ENCODE measurements around the gene C1QB.

C1QB gene

DNA sequence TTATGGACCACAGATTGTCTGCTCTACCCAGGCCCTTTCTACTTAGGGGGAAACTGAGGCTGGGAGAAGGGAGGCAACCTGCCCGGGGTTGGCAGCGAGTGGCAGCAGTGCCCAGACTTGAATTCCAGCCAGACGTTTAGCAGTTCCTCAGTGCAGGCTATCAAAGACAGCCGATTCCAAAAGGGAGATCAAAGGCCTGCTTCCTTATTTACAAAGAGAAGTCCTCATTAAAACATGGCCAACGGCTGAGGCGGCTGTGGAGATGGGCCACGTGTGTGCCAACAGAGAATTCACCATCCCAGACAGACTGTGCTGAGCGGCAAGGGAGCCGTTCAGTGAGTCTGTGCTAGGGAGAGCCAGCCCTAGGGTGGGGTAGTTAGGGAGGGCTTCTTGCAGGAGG lies 27.7 kb downstream of the C1QB start:
- Histone ChIP-seq H3K27ac (ENCODE audit: low read depth, low read length) (no peak overlapping the region), H3K4me3 (ENCODE audit: low read depth, low read length) (no peak overlapping the region), H3K36me3 (ENCODE audit: control insufficient read depth, insufficient read depth, low read length) (no peaks in the 10 kb centered on the region), H3K4me1 (ENCODE audit: control insufficient read depth, insufficient read depth, low read length) (no peaks in the 10 kb centered on the region), H3K9ac (ENCODE audit: low read depth, low read length) (no peak overlapping the region), H3K27me3 (ENCODE audit: control insufficient read depth, insufficient read depth, low read length) (no peaks in the 10 kb centered on the region), H3K9me3 (ENCODE audit: control insufficient read depth, insufficient read depth, low read length) (no peaks in the 10 kb centered on the region)

DNA sequence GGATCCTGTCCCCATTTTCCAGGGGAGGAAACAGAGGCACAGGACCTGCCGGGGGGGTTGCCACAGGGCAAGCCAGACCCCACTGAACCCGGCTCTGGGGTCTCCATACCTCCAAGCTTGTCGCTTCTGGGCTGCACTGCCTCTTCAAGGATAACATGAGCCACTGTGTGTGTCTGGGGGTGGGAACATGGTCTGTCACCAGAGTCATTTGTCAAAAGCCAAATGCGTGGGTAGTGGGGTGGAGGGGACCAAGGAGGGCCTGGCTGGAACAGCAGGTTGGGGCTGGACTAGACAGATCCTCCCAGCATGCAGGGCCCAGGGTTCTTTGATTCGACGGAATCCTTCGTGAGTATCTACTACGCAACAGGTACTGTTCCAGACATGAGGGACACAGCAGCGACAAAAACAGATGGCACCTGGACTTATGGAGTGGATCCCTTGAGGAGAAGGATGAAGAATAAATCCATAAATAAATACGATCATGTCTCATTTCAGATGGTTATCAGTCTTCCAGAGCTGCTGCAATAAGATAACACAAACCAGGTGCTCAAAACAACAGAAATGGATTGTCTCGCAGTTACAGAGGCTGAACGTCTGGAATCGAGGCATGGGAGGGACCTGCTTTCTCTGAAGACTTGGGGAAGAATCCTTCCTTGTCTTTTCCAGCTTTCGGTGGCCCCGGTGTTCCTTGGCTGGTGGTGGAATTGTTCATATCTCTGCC lies 28.7 kb downstream of the C1QB start:
- H3K4me3 ChIP-seq (ENCODE audit: low read depth, low read length): no peak overlapping the region
- H3K27me3 ChIP-seq (ENCODE audit: control insufficient read depth, insufficient read depth, low read length): no peaks in the 10 kb centered on the region
- no peak overlapping the region for H3K27ac ChIP-seq (ENCODE audit: low read depth, low read length)
- H3K9me3 ChIP-seq (ENCODE audit: control insufficient read depth, insufficient read depth, low read length): no peaks in the 10 kb centered on the region
- no peaks in the 10 kb centered on the region for H3K4me1 ChIP-seq (ENCODE audit: control insufficient read depth, insufficient read depth, low read length)
- no peak overlapping the region for H3K9ac ChIP-seq (ENCODE audit: low read depth, low read length)
- no peaks in the 10 kb centered on the region for H3K36me3 ChIP-seq (ENCODE audit: control insufficient read depth, insufficient read depth, low read length)

DNA sequence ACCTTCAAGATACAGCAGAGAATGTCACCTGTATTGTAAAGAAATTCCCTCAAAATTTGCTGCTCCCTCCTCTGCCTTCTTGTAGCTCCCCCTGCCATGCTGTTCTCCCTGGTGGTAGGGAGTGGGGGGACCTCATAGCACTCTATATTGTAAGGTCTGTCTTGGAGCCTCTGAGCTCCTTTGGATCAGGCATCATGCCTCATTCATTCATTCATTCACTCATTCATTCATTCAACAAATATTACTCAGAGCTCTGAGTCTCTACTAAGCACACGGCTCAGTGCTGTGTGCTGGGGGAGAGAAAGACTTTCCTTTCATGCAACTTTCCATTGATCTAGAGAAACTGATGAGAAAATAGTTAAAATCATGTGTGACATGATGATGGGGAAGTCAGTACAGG lies 30.5 kb downstream of the C1QB start:
- Histone ChIP-seq H3K9ac (ENCODE audit: low read depth, low read length) (no peak overlapping the region), H3K4me3 (ENCODE audit: low read depth, low read length) (no peak overlapping the region), H3K36me3 (ENCODE audit: control insufficient read depth, insufficient read depth, low read length) (no peaks in the 10 kb centered on the region), H3K27me3 (ENCODE audit: control insufficient read depth, insufficient read depth, low read length) (no peaks in the 10 kb centered on the region), H3K4me1 (ENCODE audit: control insufficient read depth, insufficient read depth, low read length) (no peaks in the 10 kb centered on the region), H3K27ac (ENCODE audit: low read depth, low read length) (no peak overlapping the region), H3K9me3 (ENCODE audit: control insufficient read depth, insufficient read depth, low read length) (no peaks in the 10 kb centered on the region)

DNA sequence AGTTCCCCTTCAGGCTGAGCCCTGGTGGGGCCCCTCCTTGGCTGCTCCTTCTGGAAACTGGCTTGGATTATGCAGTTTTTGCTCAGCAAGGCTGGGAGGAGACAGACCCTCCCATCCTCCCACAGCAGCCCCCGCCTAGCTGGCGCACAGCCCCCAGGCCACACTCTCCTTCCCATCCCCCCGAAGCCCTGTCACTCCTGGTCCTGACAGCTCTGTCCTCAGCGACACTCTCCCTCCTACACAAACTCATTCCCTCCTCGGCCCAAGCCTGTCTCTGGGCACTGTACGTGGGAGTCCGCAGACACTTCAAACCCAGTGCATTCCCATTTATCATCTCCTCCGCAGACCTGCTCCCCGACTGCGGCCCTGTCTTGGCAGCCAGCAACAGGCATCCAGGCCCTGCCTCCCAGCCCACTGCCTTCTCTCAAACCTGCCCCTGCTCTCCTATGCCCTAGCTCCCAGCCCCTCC lies 32.6 kb downstream of the C1QB start:
- Histone ChIP-seq H3K36me3 (ENCODE audit: control insufficient read depth, insufficient read depth, low read length) (no peaks in the 10 kb centered on the region), H3K9ac (ENCODE audit: low read depth, low read length) (no peak overlapping the region), H3K27me3 (ENCODE audit: control insufficient read depth, insufficient read depth, low read length) (no peaks in the 10 kb centered on the region), H3K4me3 (ENCODE audit: low read depth, low read length) (no peak overlapping the region), H3K9me3 (ENCODE audit: control insufficient read depth, insufficient read depth, low read length) (no peaks in the 10 kb centered on the region), H3K4me1 (ENCODE audit: control insufficient read depth, insufficient read depth, low read length) (no peaks in the 10 kb centered on the region), H3K27ac (ENCODE audit: low read depth, low read length) (no peak overlapping the region)

DNA sequence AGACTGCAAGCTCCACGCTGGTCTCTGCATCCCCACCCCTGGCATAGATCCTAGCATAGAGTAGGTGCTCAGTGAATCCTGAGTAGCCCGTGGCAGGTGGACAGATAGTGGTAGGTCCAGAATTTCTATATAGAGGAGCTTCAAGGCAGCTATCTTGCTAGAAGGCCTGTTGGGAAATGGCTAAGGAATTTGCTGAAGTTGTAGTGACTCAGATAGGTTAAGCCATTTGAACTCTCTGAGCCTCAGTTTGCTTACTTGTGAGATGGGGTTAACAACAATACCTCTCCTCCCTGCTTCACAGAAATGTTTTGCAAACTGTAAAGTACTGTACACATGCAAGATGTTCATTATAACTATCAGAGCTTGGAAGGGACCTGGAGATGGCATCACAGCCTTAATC lies 34.2 kb downstream of the C1QB start:
- no peaks in the 10 kb centered on the region for H3K4me1 ChIP-seq (ENCODE audit: control insufficient read depth, insufficient read depth, low read length)
- no peaks in the 10 kb centered on the region for H3K27me3 ChIP-seq (ENCODE audit: control insufficient read depth, insufficient read depth, low read length)
- no peaks in the 10 kb centered on the region for H3K36me3 ChIP-seq (ENCODE audit: control insufficient read depth, insufficient read depth, low read length)
- H3K9me3 ChIP-seq (ENCODE audit: control insufficient read depth, insufficient read depth, low read length): no peaks in the 10 kb centered on the region
- no peak overlapping the region for H3K9ac ChIP-seq (ENCODE audit: low read depth, low read length)
- no peak overlapping the region for H3K4me3 ChIP-seq (ENCODE audit: low read depth, low read length)
- no peak overlapping the region for H3K27ac ChIP-seq (ENCODE audit: low read depth, low read length)

DNA sequence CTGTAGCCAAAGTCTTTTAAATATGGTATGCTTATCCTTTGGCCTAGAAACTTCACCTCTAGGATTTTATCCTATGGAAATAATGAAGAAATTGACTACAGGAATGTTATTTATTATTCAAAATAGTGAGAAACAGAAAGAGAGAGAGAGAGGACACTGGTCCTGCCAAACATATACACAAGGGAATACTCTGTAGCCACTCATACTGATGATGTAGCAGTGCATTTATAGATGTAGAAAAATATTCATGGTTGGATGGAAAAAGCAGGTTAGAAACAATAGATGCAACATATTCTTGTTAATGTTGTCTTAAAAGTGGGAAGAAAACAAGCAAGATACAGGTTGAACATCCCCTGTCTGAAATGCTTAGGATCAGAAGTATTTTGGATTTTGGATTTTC lies 35.4 kb downstream of the C1QB start:
- Histone ChIP-seq H3K27ac (ENCODE audit: low read depth, low read length) (no peak overlapping the region), H3K4me3 (ENCODE audit: low read depth, low read length) (no peak overlapping the region), H3K36me3 (ENCODE audit: control insufficient read depth, insufficient read depth, low read length) (no peaks in the 10 kb centered on the region), H3K4me1 (ENCODE audit: control insufficient read depth, insufficient read depth, low read length) (no peaks in the 10 kb centered on the region), H3K9ac (ENCODE audit: low read depth, low read length) (no peak overlapping the region), H3K9me3 (ENCODE audit: control insufficient read depth, insufficient read depth, low read length) (no peaks in the 10 kb centered on the region), H3K27me3 (ENCODE audit: control insufficient read depth, insufficient read depth, low read length) (no peaks in the 10 kb centered on the region)

DNA sequence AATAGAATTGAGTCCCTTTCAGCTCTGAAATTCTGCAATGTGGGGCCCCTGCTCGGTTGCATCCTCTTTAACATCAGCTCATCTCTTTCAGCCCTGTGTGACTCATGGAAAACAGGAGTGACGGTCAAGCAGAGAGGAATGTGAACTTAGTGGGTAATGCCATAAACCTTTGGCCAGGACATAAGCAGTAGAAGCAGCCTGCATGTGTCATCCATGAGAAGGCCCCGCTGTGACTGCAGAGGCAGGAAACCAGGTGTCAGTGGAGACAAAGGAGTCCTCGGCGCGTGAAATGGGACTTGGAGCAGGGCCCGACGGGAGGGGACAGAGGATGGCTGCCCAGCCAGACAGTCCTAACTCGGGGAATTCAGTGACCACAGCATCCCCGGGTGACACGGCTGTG lies 36.5 kb downstream of the C1QB start:
- no peak overlapping the region for H3K9ac ChIP-seq (ENCODE audit: low read depth, low read length)
- peak overlapping the region; percentile 33 for H3K27ac ChIP-seq (ENCODE audit: low read depth, low read length)
- H3K27me3 ChIP-seq (ENCODE audit: control insufficient read depth, insufficient read depth, low read length): no peaks in the 10 kb centered on the region

DNA sequence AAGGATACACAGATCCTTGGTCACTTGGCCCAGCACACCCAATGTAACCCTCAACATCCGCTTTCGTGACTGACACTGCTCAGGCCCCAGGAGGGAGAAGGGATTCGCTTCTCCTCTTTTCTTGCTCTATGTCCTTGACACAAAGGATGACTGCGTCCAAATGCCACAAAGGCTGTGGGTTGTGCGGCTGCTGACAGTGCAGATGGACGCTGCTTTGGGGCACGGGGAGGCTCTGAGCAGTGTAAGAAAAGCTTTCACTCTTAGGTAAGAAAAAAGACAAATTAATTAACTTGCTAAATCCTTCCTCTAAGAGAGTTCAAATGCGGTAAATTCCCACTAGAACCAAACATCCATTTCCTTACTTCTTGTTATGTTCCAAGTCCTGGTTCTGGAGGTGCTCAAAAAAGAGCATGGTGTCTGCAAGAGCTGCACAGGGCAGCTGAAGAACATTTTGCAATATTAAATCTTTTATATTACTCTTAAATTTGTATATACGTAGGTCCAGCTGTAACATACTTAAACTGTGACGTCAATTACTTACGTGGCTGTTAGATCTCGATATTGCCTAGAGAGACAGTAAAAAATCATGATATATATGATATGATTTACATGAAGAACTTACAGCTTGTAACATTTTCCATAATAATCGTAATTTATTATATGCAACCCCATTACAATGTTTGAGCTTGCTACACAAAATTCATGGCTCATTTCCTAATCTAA lies 38.2 kb downstream of the C1QB start:
- H3K4me3 ChIP-seq (ENCODE audit: low read depth, low read length): no peak overlapping the region
- no peaks in the 10 kb centered on the region for H3K9me3 ChIP-seq (ENCODE audit: control insufficient read depth, insufficient read depth, low read length)
- no peak overlapping the region for H3K9ac ChIP-seq (ENCODE audit: low read depth, low read length)
- no peak overlapping the region for H3K27ac ChIP-seq (ENCODE audit: low read depth, low read length)
- H3K36me3 ChIP-seq (ENCODE audit: control insufficient read depth, insufficient read depth, low read length): no peaks in the 10 kb centered on the region
- H3K4me1 ChIP-seq (ENCODE audit: control insufficient read depth, insufficient read depth, low read length): no peaks in the 10 kb centered on the region
- H3K27me3 ChIP-seq (ENCODE audit: control insufficient read depth, insufficient read depth, low read length): no peaks in the 10 kb centered on the region

More for the DNA sequence above, 36.5 kb downstream of the C1QB start:
- H3K9me3 ChIP-seq (ENCODE audit: control insufficient read depth, insufficient read depth, low read length): no peaks in the 10 kb centered on the region
- no peaks in the 10 kb centered on the region for H3K36me3 ChIP-seq (ENCODE audit: control insufficient read depth, insufficient read depth, low read length)
- no peak overlapping the region for H3K4me3 ChIP-seq (ENCODE audit: low read depth, low read length)
- no peaks in the 10 kb centered on the region for H3K4me1 ChIP-seq (ENCODE audit: control insufficient read depth, insufficient read depth, low read length)

DNA sequence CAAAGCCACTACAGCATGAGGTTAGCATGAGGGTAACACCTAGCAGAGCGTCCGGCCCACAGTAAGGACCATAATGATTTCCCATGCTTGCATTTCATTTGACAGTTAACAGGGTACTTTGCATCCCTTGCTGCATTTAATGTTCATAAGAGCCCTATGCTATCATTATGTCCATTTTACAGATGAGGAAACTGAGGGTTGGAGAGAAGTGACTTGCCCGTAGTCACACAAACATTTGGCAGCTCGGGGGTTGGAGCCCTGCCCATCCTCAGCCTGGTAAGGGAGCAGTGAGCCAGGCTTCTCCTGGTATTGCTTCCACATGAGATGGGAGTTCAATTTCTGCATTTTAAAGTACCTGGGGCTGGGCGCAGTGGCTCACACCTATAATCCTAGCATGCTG lies 41.1 kb downstream of the C1QB start:
- H3K9me3 ChIP-seq (ENCODE audit: control insufficient read depth, insufficient read depth, low read length): no peaks in the 10 kb centered on the region
- no peak overlapping the region for H3K9ac ChIP-seq (ENCODE audit: low read depth, low read length)
- H3K4me1 ChIP-seq (ENCODE audit: control insufficient read depth, insufficient read depth, low read length): no peaks in the 10 kb centered on the region
- H3K4me3 ChIP-seq (ENCODE audit: low read depth, low read length): no peak overlapping the region
- no peaks in the 10 kb centered on the region for H3K36me3 ChIP-seq (ENCODE audit: control insufficient read depth, insufficient read depth, low read length)
- no peak overlapping the region for H3K27ac ChIP-seq (ENCODE audit: low read depth, low read length)
- no peaks in the 10 kb centered on the region for H3K27me3 ChIP-seq (ENCODE audit: control insufficient read depth, insufficient read depth, low read length)

DNA sequence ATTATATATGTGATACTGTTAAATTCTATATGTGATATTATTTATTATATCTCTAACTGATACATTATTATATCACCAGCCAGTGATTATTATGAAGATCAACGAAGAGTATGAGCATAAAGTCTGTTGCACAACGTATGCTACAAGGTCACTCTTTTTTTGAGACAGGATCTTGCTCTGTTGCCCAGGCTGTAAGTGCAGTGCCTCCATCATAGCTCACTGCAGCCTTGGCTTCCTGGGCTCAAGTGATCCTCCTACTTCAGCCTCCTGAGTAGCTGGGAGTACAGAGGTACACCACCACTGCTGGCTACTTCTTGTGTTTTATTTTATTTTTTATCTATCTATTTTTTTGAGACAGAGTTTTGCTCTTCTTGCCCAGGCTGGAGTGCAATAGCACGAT lies 43.6 kb downstream of the C1QB start:
- no peak overlapping the region for H3K4me3 ChIP-seq (ENCODE audit: low read depth, low read length)
- no peaks in the 10 kb centered on the region for H3K27me3 ChIP-seq (ENCODE audit: control insufficient read depth, insufficient read depth, low read length)
- H3K36me3 ChIP-seq (ENCODE audit: control insufficient read depth, insufficient read depth, low read length): no peaks in the 10 kb centered on the region
- no peak overlapping the region for H3K27ac ChIP-seq (ENCODE audit: low read depth, low read length)
- no peak overlapping the region for H3K9ac ChIP-seq (ENCODE audit: low read depth, low read length)
- H3K4me1 ChIP-seq (ENCODE audit: control insufficient read depth, insufficient read depth, low read length): no peaks in the 10 kb centered on the region
- no peaks in the 10 kb centered on the region for H3K9me3 ChIP-seq (ENCODE audit: control insufficient read depth, insufficient read depth, low read length)

DNA sequence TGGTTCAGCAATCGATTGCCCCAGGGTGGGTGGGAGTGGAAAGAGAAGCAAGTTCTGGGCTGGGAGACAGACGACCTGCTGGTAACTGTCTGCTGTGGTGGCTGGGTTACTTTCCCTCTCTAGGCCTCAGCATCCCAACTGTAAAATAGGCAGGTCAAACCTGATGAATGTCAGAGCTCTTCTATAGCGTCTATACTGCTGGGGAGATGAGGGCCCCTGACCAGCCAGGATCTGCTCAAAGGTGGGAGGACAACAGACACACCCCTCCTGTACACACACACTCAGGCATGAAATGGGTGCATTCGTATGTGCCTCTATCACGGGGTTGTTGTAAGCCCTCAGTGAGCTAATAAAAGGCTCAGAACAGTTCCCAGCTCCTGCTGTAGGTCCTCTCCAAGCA lies 44.9 kb downstream of the C1QB start:
- no peaks in the 10 kb centered on the region for H3K9me3 ChIP-seq (ENCODE audit: control insufficient read depth, insufficient read depth, low read length)
- no peaks in the 10 kb centered on the region for H3K27me3 ChIP-seq (ENCODE audit: control insufficient read depth, insufficient read depth, low read length)
- no peaks in the 10 kb centered on the region for H3K36me3 ChIP-seq (ENCODE audit: control insufficient read depth, insufficient read depth, low read length)
- H3K9ac ChIP-seq (ENCODE audit: low read depth, low read length): no peak overlapping the region
- no peaks in the 10 kb centered on the region for H3K4me1 ChIP-seq (ENCODE audit: control insufficient read depth, insufficient read depth, low read length)
- no peak overlapping the region for H3K4me3 ChIP-seq (ENCODE audit: low read depth, low read length)
- no peak overlapping the region for H3K27ac ChIP-seq (ENCODE audit: low read depth, low read length)
